Measurements from ENCODE around the gene DCLK3. TPM values are rescaled to one million over a fixed set of nuclear protein-coding genes. Genes with fewer than 3 reads are reported as not detected.

Gene DCLK3
- total RNA-seq, 1 donor from 2014 or later, result 0.12 TPM

DNA sequence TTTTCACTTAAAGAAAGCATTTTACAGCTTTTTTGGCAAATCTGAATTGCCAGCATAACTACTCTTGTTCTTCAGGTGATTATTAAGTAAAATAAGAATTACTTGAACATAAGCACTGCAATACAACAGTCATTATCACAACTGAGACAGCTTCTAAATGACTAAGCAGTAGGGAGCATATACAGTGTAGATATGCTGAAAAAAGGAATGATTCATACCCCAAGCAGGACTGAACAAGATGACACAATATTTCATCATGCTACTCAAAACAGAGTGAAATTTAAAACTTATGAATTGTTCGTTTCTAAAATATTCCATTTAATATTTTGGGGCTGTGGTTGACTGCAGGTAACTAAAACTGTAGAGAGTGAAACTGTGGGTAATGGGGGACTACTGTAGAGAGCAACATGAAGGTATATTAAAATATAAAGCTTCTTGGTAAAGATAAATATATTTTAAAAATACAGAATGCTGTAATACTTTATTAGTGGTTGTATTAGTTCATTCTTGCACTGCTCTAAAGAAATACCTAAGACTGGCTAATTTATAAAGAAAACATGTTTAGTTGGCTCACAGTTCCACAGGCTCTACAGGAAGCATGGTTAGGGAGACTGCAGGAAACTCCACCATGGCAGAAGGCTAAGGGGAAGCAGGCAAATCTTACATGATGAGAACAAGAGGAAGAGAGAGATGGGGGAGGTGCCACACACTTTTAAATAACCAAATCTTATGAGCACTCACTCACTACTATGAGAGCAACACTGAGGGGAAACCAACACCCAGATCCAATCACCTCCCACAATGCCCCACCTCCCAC is 84.8 kb downstream of the DCLK3 start:
- no peaks in the 10 kb centered on the region for H3K27me3 ChIP-seq (ENCODE audit: low read depth)
- no peak overlapping the region for H3K27ac ChIP-seq
- no peak overlapping the region for H3K4me3 ChIP-seq
- intact Hi-C loops (cut with DNase I), result no loop called here
- TF ChIP-seq, protein P1, sequence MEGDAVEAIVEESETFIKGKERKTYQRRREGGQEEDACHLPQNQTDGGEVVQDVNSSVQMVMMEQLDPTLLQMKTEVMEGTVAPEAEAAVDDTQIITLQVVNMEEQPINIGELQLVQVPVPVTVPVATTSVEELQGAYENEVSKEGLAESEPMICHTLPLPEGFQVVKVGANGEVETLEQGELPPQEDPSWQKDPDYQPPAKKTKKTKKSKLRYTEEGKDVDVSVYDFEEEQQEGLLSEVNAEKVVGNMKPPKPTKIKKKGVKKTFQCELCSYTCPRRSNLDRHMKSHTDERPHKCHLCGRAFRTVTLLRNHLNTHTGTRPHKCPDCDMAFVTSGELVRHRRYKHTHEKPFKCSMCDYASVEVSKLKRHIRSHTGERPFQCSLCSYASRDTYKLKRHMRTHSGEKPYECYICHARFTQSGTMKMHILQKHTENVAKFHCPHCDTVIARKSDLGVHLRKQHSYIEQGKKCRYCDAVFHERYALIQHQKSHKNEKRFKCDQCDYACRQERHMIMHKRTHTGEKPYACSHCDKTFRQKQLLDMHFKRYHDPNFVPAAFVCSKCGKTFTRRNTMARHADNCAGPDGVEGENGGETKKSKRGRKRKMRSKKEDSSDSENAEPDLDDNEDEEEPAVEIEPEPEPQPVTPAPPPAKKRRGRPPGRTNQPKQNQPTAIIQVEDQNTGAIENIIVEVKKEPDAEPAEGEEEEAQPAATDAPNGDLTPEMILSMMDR (IDR thresholded peaks at IDR 0.05), result no peak
- no peaks in the 10 kb centered on the region for H3K4me1 ChIP-seq
- no peaks in the 10 kb centered on the region for H3K36me3 ChIP-seq
- peaks cover 15% of the 10 kb centered on the region for H3K9me3 ChIP-seq
- DNase-seq (no peak), ATAC-seq (no peak)

DNA sequence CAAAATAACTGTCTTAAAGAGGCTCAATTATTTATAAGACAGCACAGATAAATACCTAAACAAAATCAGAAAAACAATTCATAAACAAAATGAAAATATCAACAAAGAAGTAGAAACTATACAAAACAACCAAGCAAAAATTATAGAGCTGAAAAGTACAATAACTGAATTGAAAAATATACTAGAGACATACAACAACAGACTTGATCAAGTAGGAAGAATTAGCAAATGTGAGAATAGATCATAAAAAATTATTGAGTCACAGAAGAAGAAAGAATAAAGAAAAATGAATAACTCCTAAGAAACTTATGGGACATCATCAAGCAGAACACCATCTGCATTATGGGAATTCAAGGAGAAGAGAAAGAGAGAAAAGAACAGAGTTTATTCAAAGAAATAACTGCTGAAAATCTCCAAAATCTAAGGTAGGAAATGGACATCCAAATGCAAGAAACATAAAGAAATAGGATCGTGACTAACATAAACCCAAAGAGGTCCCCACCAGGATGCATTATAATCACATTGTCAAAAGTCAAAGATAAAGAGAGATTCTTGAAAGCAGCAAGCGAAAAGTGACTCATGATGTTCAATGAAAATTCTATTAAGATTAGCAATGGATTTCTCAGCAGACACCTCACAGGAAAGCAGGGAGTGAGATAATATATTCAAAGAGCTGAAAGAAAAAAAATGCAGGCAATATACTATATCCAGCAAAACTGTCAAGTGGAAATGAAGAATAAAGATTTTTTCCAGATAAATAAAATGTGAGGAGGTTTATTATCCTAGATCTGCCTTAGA is 85.9 kb downstream of the DCLK3 start:
- Histone ChIP-seq H3K4me1 (no peaks in the 10 kb centered on the region), H3K27ac (no peak overlapping the region), H3K27me3 (ENCODE audit: low read depth) (no peaks in the 10 kb centered on the region), H3K36me3 (no peaks in the 10 kb centered on the region), H3K9me3 (peaks cover 15% of the 10 kb centered on the region), H3K4me3 (no peak overlapping the region)
- TF ChIP-seq, protein P1 (IDR thresholded peaks at IDR 0.05), result no peak
- intact Hi-C loops (cut with DNase I), result no loop called here
- DNase-seq (no peak), ATAC-seq (no peak)

DNA sequence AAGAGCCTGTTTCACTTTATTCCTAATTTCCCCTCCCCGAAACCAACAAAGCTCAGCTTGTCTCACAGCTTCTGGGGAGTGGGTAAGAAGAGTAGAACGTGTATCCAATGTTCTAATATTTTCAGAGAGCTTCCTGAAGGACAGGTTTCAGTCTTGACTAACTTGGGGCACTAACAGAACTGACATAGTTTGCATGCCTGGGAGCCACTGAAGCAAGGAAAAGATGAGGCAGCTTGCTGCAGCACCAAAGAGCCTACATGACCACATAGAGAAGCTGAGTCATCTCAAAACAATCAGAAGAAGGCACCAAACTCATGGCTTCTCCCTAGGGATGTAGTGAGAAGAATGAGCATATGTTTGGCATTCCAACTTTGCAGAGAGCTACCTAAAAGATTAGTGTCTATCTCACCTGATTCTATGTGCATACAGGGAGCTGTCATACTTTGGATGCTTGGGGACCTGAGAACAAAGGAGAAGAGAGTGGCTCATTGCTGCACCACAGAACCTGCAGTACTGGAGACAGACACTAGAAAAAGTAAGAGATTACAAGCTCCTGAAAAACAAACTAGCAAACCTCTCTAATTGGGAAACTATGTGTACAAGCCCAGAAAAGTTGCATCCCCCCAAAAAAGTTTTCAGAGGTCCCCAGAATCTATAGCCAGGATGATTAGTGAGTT is 86.9 kb downstream of the DCLK3 start:
- H3K27me3 ChIP-seq (ENCODE audit: low read depth), result no peaks in the 10 kb centered on the region
- ATAC-seq (no peak), DNase-seq (no peak)
- intact Hi-C loops (cut with DNase I), result no loop called here
- no peak overlapping the region for H3K27ac ChIP-seq
- peaks cover 15% of the 10 kb centered on the region for H3K9me3 ChIP-seq
- H3K4me3 ChIP-seq, result no peak overlapping the region
- H3K36me3 ChIP-seq, result no peaks in the 10 kb centered on the region
- TF ChIP-seq, protein P1 (IDR thresholded peaks at IDR 0.05), result no peak
- H3K4me1 ChIP-seq, result no peaks in the 10 kb centered on the region

DNA sequence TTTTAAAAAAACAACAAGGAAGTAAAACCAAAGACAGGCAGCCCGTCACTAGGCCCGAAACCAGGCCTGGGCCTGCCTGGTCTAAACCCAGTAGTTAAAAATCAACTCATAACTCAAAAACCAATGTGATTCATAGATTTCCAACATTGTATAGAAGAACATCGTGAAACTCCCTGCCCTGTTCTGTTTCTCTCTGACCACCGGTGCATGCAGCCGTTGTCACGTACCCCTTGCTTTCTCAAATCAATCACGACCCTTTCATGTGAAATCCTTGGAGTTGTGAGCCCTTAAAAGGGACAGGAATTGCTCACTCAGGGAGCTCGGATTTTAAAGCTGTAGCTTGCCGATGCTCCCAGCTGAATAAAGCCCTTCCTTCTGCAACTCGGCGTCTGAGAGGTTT is 89.5 kb downstream of the DCLK3 start:
- Histone ChIP-seq H3K36me3 (no peaks in the 10 kb centered on the region), H3K27me3 (ENCODE audit: low read depth) (no peaks in the 10 kb centered on the region), H3K27ac (no peak overlapping the region), H3K4me1 (no peaks in the 10 kb centered on the region), H3K4me3 (no peak overlapping the region), H3K9me3 (peaks cover 9% of the 10 kb centered on the region)
- ATAC-seq (no peak), DNase-seq (no peak)
- TF ChIP-seq, protein P1 (IDR thresholded peaks at IDR 0.05), result no peak
- intact Hi-C loops (cut with DNase I), result no loop called here

DNA sequence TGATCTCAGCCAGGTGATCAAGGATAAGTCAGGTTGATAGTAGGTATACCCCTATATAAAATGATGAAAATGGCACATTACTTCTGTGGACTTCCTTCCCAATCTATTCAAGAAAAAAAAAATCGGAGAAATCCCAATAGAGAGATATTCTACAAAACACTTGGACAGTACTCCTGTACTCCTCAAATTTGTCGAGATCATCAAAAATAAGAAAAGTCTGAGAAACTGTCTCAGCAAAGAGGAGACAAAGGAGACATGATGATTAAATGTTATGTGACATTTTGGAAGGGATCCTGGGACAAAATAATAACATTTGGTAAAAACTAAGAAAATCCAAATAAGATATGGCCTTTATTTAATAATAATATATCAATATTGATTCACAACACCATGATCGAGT is 94.6 kb downstream of the DCLK3 start:
- TF ChIP-seq, protein P1 (IDR thresholded peaks at IDR 0.05), result no peak
- ATAC-seq (no peak), DNase-seq (no peak)
- H3K27ac ChIP-seq, result no peak overlapping the region
- no peaks in the 10 kb centered on the region for H3K4me1 ChIP-seq
- no peaks in the 10 kb centered on the region for H3K9me3 ChIP-seq
- intact Hi-C loops (cut with DNase I), result no loop called here
- no peaks in the 10 kb centered on the region for H3K36me3 ChIP-seq
- H3K27me3 ChIP-seq (ENCODE audit: low read depth), result no peaks in the 10 kb centered on the region
- no peak overlapping the region for H3K4me3 ChIP-seq
